ENCODE data around the gene HIPK2.

DNA sequence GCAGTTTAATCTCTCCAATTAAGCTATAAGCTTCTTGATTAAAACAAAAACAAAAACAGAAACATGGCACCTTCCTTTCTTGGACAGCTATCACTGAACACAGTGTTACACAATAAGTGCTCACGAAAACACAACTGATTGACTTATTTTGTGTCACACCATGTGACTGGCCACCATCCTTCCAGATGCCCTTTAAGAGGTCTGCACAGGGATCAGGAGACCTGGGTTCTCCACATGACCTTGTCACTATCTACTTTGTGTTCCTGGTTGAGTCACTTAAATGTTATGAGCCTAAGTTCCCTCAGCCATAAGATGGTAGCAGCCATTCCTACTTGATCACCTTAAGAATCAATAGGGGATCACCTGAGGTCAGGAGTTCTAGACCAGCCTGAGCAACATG is 120.1 kb downstream of the HIPK2 start:
- TF ChIP-seq ZNF70 (CRISPR knock-in tag; IDR thresholded peaks at IDR 0.05) (no peak), BACH2 (CRISPR knock-in tag; IDR thresholded peaks at IDR 0.05; ENCODE audit: borderline replicate concordance) (no peak), ARNTL (CRISPR knock-in tag; IDR thresholded peaks at IDR 0.05; ENCODE audit: borderline replicate concordance, low read depth) (no peak), ESRRG (CRISPR knock-in tag; IDR thresholded peaks at IDR 0.05) (no peak), ZFP30 (CRISPR knock-in tag; IDR thresholded peaks at IDR 0.05) (no peak), ZFP3 (CRISPR knock-in tag; IDR thresholded peaks at IDR 0.05) (no peak), SNAI2 (CRISPR knock-in tag; IDR thresholded peaks at IDR 0.05) (no peak), ZNF8 (CRISPR knock-in tag; IDR thresholded peaks at IDR 0.05) (no peak), ZC3H10 (CRISPR knock-in tag; IDR thresholded peaks at IDR 0.05) (no peak), RARB (CRISPR knock-in tag; IDR thresholded peaks at IDR 0.05) (no peak)
- TF ChIP-seq, protein P1, sequence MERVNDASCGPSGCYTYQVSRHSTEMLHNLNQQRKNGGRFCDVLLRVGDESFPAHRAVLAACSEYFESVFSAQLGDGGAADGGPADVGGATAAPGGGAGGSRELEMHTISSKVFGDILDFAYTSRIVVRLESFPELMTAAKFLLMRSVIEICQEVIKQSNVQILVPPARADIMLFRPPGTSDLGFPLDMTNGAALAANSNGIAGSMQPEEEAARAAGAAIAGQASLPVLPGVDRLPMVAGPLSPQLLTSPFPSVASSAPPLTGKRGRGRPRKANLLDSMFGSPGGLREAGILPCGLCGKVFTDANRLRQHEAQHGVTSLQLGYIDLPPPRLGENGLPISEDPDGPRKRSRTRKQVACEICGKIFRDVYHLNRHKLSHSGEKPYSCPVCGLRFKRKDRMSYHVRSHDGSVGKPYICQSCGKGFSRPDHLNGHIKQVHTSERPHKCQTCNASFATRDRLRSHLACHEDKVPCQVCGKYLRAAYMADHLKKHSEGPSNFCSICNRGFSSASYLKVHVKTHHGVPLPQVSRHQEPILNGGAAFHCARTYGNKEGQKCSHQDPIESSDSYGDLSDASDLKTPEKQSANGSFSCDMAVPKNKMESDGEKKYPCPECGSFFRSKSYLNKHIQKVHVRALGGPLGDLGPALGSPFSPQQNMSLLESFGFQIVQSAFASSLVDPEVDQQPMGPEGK (CRISPR knock-in tag; IDR thresholded peaks at IDR 0.05; ENCODE audit: borderline replicate concordance): no peak
- TF ChIP-seq, protein P2, sequence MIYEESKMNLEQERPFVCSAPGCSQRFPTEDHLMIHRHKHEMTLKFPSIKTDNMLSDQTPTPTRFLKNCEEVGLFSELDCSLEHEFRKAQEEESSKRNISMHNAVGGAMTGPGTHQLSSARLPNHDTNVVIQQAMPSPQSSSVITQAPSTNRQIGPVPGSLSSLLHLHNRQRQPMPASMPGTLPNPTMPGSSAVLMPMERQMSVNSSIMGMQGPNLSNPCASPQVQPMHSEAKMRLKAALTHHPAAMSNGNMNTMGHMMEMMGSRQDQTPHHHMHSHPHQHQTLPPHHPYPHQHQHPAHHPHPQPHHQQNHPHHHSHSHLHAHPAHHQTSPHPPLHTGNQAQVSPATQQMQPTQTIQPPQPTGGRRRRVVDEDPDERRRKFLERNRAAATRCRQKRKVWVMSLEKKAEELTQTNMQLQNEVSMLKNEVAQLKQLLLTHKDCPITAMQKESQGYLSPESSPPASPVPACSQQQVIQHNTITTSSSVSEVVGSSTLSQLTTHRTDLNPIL (CRISPR knock-in tag; IDR thresholded peaks at IDR 0.05; ENCODE audit: low read depth): no peak
- TF ChIP-seq, protein P3, sequence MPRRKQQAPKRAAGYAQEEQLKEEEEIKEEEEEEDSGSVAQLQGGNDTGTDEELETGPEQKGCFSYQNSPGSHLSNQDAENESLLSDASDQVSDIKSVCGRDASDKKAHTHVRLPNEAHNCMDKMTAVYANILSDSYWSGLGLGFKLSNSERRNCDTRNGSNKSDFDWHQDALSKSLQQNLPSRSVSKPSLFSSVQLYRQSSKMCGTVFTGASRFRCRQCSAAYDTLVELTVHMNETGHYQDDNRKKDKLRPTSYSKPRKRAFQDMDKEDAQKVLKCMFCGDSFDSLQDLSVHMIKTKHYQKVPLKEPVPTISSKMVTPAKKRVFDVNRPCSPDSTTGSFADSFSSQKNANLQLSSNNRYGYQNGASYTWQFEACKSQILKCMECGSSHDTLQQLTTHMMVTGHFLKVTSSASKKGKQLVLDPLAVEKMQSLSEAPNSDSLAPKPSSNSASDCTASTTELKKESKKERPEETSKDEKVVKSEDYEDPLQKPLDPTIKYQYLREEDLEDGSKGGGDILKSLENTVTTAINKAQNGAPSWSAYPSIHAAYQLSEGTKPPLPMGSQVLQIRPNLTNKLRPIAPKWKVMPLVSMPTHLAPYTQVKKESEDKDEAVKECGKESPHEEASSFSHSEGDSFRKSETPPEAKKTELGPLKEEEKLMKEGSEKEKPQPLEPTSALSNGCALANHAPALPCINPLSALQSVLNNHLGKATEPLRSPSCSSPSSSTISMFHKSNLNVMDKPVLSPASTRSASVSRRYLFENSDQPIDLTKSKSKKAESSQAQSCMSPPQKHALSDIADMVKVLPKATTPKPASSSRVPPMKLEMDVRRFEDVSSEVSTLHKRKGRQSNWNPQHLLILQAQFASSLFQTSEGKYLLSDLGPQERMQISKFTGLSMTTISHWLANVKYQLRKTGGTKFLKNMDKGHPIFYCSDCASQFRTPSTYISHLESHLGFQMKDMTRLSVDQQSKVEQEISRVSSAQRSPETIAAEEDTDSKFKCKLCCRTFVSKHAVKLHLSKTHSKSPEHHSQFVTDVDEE (CRISPR knock-in tag; IDR thresholded peaks at IDR 0.05): no peak
